Forelimb muscle (tissue), 1 donor: ENCODE measurements around the gene NSMF. TPM values are rescaled to one million over a fixed set of nuclear protein-coding genes. Genes with fewer than 3 reads are reported as not detected.

ENCODE experiments used
- DNase-seq: peaks from one replicate; pipeline ENCODE4 v3.0.0-alpha.2; 2013; ENCODE audit warnings: low read depth
- polyA plus RNA-seq: library from polyadenylated mRNA; unstranded; fragments of 120-200 nt; gene quantifications from one replicate; pipeline ENCODE4 v1.2.1, GENCODE V29; 2013; ENCODE audit not compliant: insufficient read length

NSMF gene
- polyA plus RNA-seq, 1 donor = 16.9 TPM

GRCh38 chr9:137448602-137448962, 10.6 kb downstream of the NSMF start:
- DNase-seq = no peak

GRCh38 chr9:137447722-137448601, 11.2 kb downstream of the NSMF start:
- no peak for DNase-seq

GRCh38 chr9:137446851-137447471, 12.2 kb downstream of the NSMF start:
- DNase-seq = no peak

GRCh38 chr9:137445930-137446431, 13.2 kb downstream of the NSMF start:
- DNase-seq = no peak

- DNase-seq = no peak
Observed at GRCh38 chr9:137445275-137445807, 13.8 kb downstream of the NSMF start.

- DNase-seq = no peak
Observed at GRCh38 chr9:137444106-137444790, 14.9 kb downstream of the NSMF start.

DNA sequence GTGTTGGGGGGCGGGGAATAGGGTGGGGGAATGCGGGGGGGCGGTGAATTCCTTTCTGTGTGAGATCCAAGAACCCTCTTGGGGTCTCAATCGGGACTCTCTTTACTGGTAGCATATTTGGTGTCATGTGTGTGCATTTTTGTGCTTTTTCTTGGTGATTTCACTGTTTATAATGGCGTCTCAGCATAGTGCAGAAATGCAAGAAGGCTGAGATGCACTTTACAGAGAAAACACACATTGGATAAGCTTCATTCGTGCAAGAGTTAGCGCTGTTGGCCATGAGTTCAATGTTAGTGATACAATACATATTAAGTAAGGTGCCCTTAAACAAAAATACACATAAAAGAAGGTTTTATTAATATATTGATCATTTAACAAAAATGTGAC, 17.2 kb downstream of the NSMF start:
- no peak for DNase-seq

DNA sequence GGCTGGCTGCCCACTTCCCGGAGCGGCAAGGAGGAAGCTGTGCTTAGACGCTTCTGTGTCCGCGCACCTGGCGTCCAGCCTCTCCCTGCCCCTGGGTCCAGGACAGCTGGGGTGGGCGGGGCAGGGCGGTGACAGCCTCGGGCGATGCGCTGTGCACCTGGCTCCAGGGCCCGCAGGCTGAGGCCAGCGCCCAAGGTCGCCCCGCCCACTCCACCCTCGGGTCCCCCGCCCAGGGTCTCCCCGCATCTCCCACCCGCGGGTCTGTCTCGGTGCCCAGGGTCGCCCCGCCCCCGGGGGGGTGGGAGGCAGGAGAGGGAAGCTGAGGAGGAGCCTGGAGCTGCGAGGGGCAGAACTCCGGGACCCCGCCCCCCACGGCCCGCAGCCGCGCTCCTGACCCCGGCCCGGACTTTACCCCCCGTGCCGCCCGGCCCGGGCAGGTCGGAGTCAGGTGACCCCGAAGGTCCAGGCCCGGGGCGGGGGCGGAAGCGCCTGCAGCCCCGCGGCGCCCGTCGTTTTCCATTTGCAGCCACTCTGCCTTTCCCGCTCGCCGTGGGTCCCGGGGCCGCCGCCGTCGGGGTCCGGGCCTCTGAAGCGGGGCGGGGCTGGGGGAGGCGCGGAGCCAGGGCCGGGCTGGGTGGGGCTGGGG, 17.7 kb downstream of the NSMF start, which contains the start of gene ENTPD8:
Gene ENTPD8 (minus strand): TSS at position 69 of the 646 bp plus-strand sequence. CDS start 3,072 bp downstream, outside the sequence.
- no peak for DNase-seq

DNA sequence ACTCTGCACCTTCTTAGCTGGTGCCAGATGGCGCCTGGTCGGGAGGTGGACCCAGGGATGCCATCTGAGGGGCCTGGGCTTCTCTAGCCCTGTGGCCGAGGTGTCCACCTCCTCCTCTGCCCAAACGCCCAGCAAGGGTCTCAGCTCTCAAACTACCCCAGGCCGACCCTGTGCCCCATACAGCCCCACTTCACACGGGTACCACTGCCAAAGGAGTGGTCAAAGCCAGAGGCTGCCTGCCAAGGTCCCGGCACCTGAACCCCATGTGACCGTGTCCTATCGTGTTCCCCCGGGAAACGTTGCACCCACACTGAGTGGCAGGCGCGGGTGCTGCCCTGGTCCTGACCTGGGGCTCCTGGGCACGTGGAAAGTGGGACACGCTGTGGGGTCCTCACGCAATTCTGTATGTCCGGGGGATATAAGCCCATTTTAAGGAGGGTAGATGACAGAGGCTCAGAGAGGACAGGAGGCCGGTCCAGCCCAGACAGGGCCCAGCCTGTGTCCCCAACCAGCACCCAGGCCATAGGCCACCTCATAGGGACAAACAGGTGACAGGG, 19.9 kb downstream of the NSMF start:
- no peak for DNase-seq

DNA sequence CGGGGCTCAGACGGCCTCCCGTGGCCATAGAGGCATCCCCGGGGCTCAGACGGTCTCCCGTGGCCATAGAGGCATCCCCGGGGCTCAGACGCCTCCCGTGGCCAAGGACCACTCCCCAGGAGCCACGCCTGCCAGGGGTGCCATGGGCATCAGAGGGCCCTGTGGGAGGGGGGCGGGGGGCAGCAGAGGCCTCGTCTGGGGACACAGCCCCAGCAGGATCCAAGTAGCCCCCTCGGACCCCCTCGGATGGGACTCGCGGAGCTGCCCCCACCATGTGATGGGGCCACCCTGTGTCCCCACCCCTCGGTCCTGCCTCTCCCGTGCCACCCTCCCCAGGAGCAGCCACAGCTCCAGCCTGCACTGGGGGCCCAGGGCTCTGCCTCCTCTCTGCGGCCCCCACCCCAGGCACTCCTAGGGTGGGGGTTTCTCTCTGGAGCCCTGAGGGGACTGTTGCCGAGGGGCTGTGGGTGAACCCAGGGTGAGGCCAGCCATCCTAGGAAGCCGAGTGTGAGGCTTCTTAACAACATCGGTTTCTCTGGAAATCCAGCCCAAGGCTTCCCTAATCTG, 20.5 kb downstream of the NSMF start:
- no peak for DNase-seq

GRCh38 chr9:137437691-137438590, 21.2 kb downstream of the NSMF start:
- DNase-seq = no peak

- DNase-seq = no peak
Observed at GRCh38 chr9:137436761-137437600, 22.2 kb downstream of the NSMF start.

GRCh38 chr9:137435980-137436760, 23.0 kb downstream of the NSMF start:
- no peak for DNase-seq

GRCh38 chr9:137435381-137435891, 23.7 kb downstream of the NSMF start:
- no peak for DNase-seq

- DNase-seq = no peak
Observed at GRCh38 chr9:137434498-137435380, 24.4 kb downstream of the NSMF start.

DNA sequence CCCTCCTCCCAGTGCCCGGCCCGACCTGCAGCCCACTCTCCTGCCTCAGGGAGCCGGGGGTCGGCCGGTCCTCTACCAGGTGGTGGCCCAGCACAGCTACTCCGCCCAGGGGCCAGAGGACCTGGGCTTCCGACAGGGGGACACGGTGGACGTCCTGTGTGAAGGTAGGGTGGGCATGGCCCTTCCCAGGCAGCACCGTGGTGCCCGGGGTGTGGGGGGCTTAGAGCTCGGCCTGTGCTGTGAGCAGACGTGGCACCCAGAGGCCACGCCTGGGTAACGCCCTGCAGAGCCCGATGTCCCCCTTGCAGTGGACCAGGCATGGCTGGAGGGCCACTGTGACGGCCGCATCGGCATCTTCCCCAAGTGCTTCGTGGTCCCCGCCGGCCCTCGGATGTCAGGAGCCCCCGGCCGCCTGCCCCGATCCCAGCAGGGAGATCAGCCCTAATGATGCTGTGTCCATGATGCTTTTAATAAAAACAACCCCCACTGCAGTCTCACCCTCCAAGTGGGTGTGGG, 25.2 kb downstream of the NSMF start:
- DNase-seq = no peak
